ENCODE results near the gene MAFB.

DNA sequence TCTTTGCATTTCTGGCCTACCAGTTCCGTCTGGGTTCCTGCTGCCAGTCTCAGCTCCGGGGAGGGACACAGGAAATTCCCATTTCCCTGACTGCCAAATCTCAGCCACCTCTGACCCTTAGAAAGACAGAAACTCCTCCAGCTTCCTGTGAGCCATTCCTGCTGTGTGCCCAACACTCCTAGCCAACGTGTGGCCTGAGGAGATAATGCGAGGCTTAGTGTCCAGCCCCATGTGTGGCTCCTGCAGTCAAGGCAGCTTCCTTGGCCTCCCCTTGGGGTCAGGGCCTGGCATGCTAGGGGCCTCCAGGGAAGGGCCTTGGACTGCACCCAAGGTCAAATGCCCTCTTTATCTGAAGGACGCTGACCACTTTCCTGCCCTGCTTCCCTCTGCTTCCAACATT, 45.1 kb downstream of the MAFB start:
- TF ChIP-seq, protein P1, sequence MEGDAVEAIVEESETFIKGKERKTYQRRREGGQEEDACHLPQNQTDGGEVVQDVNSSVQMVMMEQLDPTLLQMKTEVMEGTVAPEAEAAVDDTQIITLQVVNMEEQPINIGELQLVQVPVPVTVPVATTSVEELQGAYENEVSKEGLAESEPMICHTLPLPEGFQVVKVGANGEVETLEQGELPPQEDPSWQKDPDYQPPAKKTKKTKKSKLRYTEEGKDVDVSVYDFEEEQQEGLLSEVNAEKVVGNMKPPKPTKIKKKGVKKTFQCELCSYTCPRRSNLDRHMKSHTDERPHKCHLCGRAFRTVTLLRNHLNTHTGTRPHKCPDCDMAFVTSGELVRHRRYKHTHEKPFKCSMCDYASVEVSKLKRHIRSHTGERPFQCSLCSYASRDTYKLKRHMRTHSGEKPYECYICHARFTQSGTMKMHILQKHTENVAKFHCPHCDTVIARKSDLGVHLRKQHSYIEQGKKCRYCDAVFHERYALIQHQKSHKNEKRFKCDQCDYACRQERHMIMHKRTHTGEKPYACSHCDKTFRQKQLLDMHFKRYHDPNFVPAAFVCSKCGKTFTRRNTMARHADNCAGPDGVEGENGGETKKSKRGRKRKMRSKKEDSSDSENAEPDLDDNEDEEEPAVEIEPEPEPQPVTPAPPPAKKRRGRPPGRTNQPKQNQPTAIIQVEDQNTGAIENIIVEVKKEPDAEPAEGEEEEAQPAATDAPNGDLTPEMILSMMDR (IDR thresholded peaks at IDR 0.05) = no peak
- TF ChIP-seq POLR2A (IDR thresholded peaks at IDR 0.05) = no peak
